LHCN-M2 (cell line): ENCODE data around the gene ABCA2. TPM values are rescaled to one million over a fixed set of nuclear protein-coding genes. Genes with fewer than 3 reads are reported as not detected.

Experiments
- DNase-seq: peaks from one replicate; pipeline ENCODE4 v3.0.0-alpha.2; 2012; ENCODE audit warnings: low read depth
- total RNA-seq: library from RNA; depleted of rRNA; stranded (reverse); fragments of >200 nt; gene quantifications from 2 replicates; pipeline ENCODE4 v1.2.3, GENCODE V29; 2014

Gene ABCA2
- total RNA-seq, 1 experiment from 2014 or later: 15.5 TPM

GRCh38 chr9:136979769-136980587 is 48.1 kb downstream of the ABCA2 start:
- DNase-seq: no peak

- DNase-seq: no peak
Observed at GRCh38 chr9:136978865-136979544, 49.0 kb downstream of the ABCA2 start.

GRCh38 chr9:136978073-136978864 is 49.8 kb downstream of the ABCA2 start:
- no peak for DNase-seq

- no peak for DNase-seq
Observed at GRCh38 chr9:136977649-136978072, 50.4 kb downstream of the ABCA2 start.

- DNase-seq: no peak
Observed at GRCh38 chr9:136977223-136977622, 50.8 kb downstream of the ABCA2 start, which contains the start of gene PTGDS. Gene PTGDS, plus strand, starts transcription at chr9:136977504. Its CDS starts 75 bp downstream, at chr9:136977579.

GRCh38 chr9:136975644-136976043 is 52.4 kb downstream of the ABCA2 start:
- DNase-seq: no peak

- DNase-seq: no peak
Observed at GRCh38 chr9:136974817-136975535, 53.1 kb downstream of the ABCA2 start.

- no peak for DNase-seq
Observed at GRCh38 chr9:136973618-136974617, 54.1 kb downstream of the ABCA2 start.

- DNase-seq: no peak
Observed at GRCh38 chr9:136972743-136973142, 55.3 kb downstream of the ABCA2 start.

- no peak for DNase-seq
Observed at GRCh38 chr9:136972335-136972734, 55.7 kb downstream of the ABCA2 start.

- no peak for DNase-seq
Observed at GRCh38 chr9:136971746-136972145, 56.3 kb downstream of the ABCA2 start.

- DNase-seq: no peak
Observed at GRCh38 chr9:136970361-136970760, 57.7 kb downstream of the ABCA2 start.

- DNase-seq: no peak
Observed at GRCh38 chr9:136969774-136970173, 58.3 kb downstream of the ABCA2 start.

- no peak for DNase-seq
Observed at GRCh38 chr9:136969150-136969549, 58.9 kb downstream of the ABCA2 start.

GRCh38 chr9:136968333-136969127 is 59.5 kb downstream of the ABCA2 start:
- DNase-seq: no peak

GRCh38 chr9:136965771-136966484 is 62.1 kb downstream of the ABCA2 start:
- DNase-seq: no peak

- no peak for DNase-seq
Observed at GRCh38 chr9:136964833-136965422, 63.1 kb downstream of the ABCA2 start.

- no peak for DNase-seq
Observed at GRCh38 chr9:136964171-136964689, 63.8 kb downstream of the ABCA2 start.
